Right renal cortex interstitium (tissue), 3 donors: ENCODE measurements around the gene MEF2C. TPM values are rescaled to one million over a fixed set of nuclear protein-coding genes. Genes with fewer than 3 reads are reported as not detected.

Experiments
- DNase-seq, 3 donors: peaks; one replicate each; pipeline ENCODE4 v3.0.0-alpha.2; 2013; ENCODE audit warnings: low read depth in 3 of 3, low spot score in 2 of 3
- polyA plus RNA-seq, 3 donors: library from polyadenylated mRNA; unstranded; fragments of 120-200 nt; gene quantifications; one replicate each; pipeline ENCODE4 v1.2.1, GENCODE V29; 2013; ENCODE audit not compliant: insufficient read length in 3 of 3

MEF2C gene
- polyA plus RNA-seq, 3 donors, result 46.0 to 53.9 (median 46.4) TPM

GRCh38 chr5:88889189-88890069 lies 6.4 kb upstream of the MEF2C start:
- DNase-seq, result no peak

GRCh38 chr5:88888848-88889188 lies 5.8 kb upstream of the MEF2C start:
- DNase-seq, result no peak

- no peak for DNase-seq
Measured at GRCh38 chr5:88888291-88888690, 5.3 kb upstream of the MEF2C start.

- DNase-seq, result no peak
Measured at GRCh38 chr5:88887342-88887741, 4.4 kb upstream of the MEF2C start.

GRCh38 chr5:88886746-88887341 lies 3.9 kb upstream of the MEF2C start:
- no peak for DNase-seq

GRCh38 chr5:88886252-88886651 lies 3.3 kb upstream of the MEF2C start:
- no peak for DNase-seq

- no peak for DNase-seq
Measured at GRCh38 chr5:88885002-88885401, 2.0 kb upstream of the MEF2C start.

- DNase-seq, result no peak
Measured at GRCh38 chr5:88884608-88884877, 1.6 kb upstream of the MEF2C start.

- peak in 1 of 3 donors; percentile 46 for DNase-seq
Measured at GRCh38 chr5:88883836-88884607, 1.0 kb upstream of the MEF2C start.

GRCh38 chr5:88882276-88883038 lies 527 bp downstream of the MEF2C start:
- DNase-seq, result peak in 1 of 3 donors; percentile 50

GRCh38 chr5:88881571-88881971 lies 1.4 kb downstream of the MEF2C start:
- DNase-seq, result no peak

GRCh38 chr5:88880201-88880600 lies 2.8 kb downstream of the MEF2C start:
- no peak for DNase-seq

GRCh38 chr5:88879724-88880123 lies 3.3 kb downstream of the MEF2C start:
- no peak for DNase-seq

- DNase-seq, result no peak
Measured at GRCh38 chr5:88878976-88879375, 4.0 kb downstream of the MEF2C start.

GRCh38 chr5:88877826-88878225 lies 5.2 kb downstream of the MEF2C start:
- no peak for DNase-seq

- no peak for DNase-seq
Measured at GRCh38 chr5:88876714-88877113, 6.3 kb downstream of the MEF2C start.

GRCh38 chr5:88875341-88876234 lies 7.4 kb downstream of the MEF2C start:
- DNase-seq, result no peak

GRCh38 chr5:88873447-88873846 lies 9.5 kb downstream of the MEF2C start:
- DNase-seq, result no peak

- DNase-seq, result no peak
Measured at GRCh38 chr5:88872971-88873370, 10.0 kb downstream of the MEF2C start.

- no peak for DNase-seq
Measured at GRCh38 chr5:88870285-88870684, 12.7 kb downstream of the MEF2C start.
